ENCODE measurements around the gene RRAGC.
"Not testable (repeated sequence)": the region's sequence is repeated elsewhere in the genome, so short reads cannot be mapped to it uniquely, and the experiment has no call there.

The RRAGC gene

DNA sequence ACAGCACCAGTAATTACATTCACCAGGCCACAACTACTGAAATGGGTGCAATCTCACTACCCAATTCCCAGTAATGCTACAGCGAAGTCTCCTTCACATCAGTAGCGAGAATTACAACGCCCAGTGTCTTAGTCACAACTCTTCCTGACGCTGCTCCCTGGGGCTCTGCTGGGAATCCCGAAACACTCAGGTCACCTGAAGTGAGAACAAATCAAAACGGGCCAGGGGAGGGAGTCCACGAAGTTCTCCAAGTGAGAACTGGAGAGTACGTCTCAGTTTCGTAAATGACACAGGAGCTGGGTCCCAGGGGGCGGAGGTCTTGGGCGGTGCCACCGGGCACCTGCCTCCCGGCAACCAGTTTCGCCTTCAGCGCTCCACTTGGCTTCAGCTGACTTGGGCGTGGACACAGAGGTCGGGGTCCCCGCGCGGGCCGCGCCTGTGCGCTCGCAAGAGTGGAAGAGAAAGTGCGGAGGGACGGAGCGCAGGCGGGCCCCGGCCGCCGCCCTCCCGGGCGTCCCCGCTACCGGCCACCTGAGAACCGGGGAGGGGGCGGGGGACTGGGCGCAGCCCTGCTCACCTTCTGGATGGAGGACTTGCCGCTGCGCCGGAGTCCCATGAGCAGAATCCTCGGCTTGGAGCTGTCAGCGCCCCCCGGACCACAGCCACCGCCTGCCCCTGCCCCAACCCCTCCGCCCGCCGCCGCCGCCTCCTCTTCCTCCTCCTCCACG lies 575 bp downstream of the RRAGC start:
- DNase-seq (ENCODE audit: low read depth, low spot score): no peak

- DNase-seq (ENCODE audit: low read depth, low spot score): no peak
Observed at GRCh38 chr1:38852780-38853179, 6.8 kb downstream of the RRAGC start.

DNA sequence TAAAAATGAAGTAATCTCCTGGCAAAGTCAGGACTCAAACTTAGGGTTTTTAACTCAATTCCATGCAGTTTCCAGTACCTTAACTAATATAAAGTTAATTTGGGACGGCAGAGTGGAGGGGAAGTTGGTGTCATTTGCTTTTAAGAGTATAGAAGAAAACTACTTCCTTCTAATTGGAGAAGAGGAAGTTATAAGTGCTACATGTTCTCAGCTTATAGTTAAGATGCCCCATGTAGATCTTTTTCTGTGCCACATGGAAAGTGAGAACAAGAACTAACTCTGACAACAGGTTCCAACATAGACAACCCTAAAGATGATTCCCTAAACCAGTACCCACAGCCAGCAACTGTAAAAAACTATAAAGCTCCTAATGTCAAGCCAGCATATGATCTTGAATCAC lies 11.5 kb downstream of the RRAGC start:
- DNase-seq (ENCODE audit: low read depth, low spot score): no peak

- DNase-seq (ENCODE audit: low read depth, low spot score): no peak
Observed at GRCh38 chr1:38846210-38846609, 13.4 kb downstream of the RRAGC start.

DNA sequence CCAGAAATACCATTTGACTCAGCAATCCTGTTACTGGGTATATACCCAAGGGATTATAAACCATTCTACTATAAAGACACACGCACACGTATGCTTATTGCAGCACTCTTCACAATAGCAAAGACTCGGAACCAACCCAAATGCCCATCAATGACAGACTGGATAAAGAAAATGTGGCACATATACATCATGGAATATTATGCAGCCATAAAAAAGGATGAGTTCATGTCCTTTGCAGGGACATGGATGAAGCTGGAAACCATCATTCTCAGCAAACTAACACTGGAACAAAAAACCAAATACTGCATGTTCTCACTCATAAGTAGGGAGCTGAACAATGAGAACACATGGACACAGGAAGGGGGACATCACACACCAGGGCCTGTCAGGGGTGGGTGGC lies 14.5 kb downstream of the RRAGC start:
- DNase-seq (ENCODE audit: low read depth, low spot score): not testable (repeated sequence)

GRCh38 chr1:38840281-38840680 lies 19.3 kb downstream of the RRAGC start:
- no peak for DNase-seq (ENCODE audit: low read depth, low spot score)

DNA sequence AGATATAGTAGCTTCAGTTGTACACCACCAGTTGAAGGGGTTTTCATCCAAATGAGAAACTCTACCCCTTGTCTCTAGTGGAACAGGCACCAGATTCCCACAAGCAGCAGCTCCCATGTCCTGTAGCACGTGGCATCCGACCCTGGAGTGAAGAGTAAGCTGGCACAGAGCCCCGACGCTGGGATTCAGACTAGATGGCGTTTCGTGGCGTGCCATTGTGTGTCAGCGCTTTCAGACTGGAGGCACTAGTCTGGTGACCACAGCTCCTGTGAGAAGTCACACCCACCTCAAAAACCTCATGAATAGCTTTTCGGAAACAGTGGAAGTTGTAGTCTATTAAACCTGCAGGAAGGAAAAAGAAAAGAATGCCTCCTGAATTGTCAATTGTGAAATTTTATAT lies 20.2 kb downstream of the RRAGC start:
- DNase-seq (ENCODE audit: low read depth, low spot score): no peak

DNA sequence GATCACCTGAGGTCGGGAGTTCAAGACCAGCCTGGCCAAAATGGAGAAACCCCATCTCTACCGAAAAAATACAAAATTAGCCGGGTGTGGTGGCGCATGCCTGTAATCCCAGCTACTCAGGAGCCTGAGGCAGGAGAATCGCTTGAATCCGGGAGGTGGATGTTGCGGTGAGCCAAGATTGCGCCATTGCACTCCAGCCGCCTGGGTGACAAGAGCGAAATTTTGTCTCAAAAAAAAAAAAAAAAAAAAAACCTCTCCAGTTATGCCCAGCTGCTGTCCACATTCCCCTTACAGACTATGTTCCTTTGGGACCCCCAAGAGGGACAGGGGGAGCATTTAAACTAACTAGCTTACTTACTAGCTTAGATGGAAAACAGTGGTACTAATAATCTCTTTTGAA lies 23.3 kb downstream of the RRAGC start:
- not testable (repeated sequence) for DNase-seq (ENCODE audit: low read depth, low spot score)

DNA sequence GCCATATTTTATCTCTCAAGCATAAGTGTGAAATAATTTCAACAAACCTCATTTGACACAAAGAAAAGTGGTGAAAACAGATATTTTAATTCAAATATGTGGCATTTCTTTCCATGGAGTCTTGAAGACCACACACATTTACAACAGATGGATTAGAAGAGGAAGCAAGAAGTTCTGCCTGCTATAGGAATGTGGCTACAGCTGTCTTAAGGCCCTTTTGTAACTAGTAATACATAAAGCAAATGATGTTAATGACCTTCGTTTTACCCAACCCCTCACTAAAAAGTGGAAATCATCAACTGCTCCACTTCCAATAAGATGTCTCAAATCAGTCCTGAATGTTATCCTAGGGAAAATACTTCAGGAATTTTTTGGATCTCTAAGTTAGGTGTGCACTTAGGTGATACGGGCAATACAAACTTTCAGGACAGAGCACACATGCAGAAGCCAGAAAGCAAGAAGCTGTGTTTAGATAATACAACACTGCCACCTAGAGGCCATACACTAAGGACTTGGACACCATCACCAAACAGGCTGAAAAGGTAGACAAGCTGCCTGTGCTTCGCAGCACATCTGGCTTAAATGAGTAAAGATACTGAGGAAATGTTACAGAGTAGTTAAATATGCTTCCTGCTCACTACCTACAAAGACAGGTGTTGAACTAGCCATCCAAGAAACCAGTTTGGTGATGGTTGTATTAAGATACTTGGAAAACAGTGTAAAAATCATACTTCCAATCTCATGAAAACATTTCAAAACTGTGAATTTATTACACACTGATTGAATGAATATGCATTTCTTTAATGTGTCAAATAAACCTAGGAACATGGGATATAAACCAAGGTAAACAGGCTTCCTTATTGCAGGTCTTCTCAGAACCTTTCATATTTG lies 24.4 kb downstream of the RRAGC start:
- DNase-seq (ENCODE audit: low read depth, low spot score): peak; percentile 23

DNA sequence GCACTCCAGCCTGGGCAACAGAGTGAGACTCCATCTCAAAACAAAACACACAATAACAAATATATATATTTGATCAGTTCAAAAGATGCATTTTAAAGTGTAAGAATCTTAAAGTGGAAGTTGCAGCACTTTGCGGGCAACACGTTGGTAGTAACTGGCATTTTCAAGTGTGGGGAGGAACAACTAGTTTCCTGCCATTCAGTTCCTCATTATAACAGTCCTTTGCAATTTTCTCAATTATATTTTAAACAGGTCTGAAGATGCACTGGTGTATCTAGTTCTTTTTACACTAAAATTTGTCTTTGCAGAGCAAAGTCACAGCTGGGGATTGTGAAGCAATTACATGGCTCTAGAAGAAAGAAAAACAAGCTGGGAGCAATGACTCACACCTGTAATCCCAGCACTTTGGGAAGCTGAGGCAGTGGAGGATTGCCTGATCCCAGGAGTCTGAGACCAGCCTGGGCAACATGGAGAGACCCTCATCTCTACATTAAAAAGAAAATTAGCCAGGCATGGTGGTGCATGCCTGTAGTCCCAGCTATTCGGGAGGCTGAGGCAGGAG lies 25.3 kb downstream of the RRAGC start:
- DNase-seq (ENCODE audit: low read depth, low spot score): no peak

DNA sequence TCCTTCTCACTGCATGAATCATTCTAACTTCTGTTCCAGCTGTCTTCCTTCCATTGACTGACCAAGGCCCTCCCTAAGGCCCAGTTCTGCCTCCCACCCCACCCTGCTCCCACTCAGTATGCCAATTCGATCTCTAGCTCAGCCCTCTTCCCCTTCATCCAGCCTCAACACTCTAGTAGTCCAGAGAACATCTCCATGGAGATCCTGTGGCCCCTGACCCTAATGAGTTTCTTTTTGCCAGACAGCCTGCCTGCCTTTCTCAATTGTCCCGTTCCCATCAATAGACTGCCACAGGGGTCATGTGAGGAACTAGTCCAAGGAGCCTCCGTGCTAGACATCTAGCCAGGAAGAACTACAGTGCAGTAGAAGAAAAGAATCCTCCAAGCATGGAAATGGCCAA lies 26.4 kb downstream of the RRAGC start:
- DNase-seq (ENCODE audit: low read depth, low spot score): no peak

DNA sequence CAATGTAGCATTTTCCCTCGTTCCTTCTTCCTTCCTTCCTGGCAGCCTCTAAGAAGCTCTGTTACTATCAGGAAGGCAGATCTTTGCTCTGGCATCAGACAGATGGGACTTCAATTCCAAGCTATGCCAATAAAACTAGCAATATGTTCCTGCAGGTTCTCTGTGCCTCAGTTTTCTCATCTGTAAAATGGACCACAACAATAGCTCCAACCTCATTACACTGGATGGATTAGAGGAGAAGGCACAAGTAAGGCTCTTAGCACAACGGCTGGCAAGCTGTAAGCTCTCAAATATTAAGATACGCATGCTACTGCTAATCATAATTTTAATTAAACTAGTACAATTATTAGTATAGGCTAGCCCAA lies 27.2 kb downstream of the RRAGC start:
- no peak for DNase-seq (ENCODE audit: low read depth, low spot score)

DNA sequence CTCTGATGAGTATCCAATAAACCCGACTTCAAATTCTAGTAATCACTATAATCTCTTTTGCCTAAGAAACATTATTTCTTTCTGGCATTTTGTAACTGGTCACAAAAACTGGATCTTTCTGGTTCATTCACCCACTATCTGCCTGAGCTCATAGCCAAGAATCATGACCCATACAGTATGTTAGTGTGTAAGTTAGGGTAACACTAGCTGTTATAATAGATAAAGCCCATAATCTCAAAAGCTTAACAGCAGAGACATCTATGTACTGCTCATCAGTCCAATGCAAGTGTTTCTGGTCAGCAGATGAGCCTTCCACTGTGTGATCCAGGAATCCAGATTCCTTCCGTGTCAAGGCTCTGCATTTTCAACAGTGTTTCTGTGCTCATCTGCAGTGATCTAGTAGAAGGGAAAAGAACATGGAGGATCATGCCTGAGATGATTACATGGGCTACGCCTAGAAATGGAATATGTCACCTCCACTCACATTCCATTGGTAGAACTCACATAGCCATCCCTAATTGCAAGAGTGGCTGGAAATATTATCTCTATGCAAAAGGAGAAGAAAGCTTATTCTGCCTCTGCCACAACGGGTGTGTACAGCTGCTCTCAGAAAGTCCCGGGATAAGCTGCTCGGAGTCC lies 27.7 kb downstream of the RRAGC start:
- no peak for DNase-seq (ENCODE audit: low read depth, low spot score)

- DNase-seq (ENCODE audit: low read depth, low spot score): no peak
Observed at GRCh38 chr1:38829368-38829767, 30.2 kb downstream of the RRAGC start.

DNA sequence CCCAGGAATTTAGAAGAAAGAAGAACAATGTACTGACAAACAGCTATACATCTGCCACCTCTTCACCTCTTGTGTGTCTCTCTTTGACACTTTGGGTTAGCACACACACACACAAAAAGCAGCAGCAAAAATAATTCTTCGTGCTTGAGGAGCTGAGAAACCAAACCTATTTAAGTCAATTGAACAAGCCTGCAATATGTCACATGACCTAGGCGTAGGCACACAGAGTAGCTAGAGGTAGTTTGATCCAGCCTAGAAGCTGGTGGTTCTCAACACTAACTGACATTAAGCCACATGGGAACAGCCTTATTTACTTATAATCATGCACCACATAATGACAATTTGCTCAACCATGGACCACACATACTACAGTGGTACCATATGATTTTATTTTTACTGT lies 32.3 kb downstream of the RRAGC start:
- no peak for DNase-seq (ENCODE audit: low read depth, low spot score)

DNA sequence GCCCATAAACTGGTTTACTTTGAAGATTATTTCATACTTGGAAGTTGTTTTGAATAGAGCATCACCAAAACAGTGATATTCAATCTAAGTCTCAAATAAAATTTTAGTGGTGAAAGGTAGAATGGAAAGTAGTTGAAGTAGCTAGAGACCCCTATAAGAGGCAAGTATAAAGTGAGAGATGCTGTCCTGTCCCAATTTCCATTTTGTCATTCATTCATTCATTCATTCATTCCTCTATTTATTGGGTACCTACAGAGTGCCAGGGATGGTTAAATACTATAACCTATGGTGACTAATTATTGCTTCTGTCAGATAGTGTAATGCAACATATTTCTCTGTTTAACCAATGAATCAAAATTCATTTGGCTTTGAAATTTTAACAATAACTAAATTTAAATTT lies 32.7 kb downstream of the RRAGC start:
- no peak for DNase-seq (ENCODE audit: low read depth, low spot score)

- no peak for DNase-seq (ENCODE audit: low read depth, low spot score)
Observed at GRCh38 chr1:38826262-38826661, 33.3 kb downstream of the RRAGC start.

GRCh38 chr1:38820860-38821259 lies 38.7 kb downstream of the RRAGC start:
- no peak for DNase-seq (ENCODE audit: low read depth, low spot score)

DNA sequence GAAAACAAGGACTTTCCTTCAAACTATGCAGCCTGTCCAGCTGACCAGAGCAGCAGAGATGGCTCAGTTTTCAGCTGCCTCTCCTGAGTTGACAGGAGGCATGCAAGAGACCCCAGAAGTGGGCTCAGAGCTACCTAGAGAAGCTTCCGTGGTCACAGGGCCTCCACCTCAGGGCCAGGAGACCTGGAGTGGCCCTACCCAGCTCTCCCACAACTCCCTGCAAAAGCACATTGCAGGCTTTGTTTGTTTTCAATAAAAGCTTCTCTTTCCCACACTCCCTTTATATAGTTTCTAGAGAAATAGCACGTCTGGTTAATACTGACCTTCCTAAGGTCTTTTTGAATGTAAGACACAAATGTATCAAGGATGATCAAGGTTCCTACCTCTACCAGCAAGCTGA lies 40.1 kb downstream of the RRAGC start:
- DNase-seq (ENCODE audit: low read depth, low spot score): no peak

GRCh38 chr1:38819040-38819439 lies 40.5 kb downstream of the RRAGC start:
- no peak for DNase-seq (ENCODE audit: low read depth, low spot score)

DNA sequence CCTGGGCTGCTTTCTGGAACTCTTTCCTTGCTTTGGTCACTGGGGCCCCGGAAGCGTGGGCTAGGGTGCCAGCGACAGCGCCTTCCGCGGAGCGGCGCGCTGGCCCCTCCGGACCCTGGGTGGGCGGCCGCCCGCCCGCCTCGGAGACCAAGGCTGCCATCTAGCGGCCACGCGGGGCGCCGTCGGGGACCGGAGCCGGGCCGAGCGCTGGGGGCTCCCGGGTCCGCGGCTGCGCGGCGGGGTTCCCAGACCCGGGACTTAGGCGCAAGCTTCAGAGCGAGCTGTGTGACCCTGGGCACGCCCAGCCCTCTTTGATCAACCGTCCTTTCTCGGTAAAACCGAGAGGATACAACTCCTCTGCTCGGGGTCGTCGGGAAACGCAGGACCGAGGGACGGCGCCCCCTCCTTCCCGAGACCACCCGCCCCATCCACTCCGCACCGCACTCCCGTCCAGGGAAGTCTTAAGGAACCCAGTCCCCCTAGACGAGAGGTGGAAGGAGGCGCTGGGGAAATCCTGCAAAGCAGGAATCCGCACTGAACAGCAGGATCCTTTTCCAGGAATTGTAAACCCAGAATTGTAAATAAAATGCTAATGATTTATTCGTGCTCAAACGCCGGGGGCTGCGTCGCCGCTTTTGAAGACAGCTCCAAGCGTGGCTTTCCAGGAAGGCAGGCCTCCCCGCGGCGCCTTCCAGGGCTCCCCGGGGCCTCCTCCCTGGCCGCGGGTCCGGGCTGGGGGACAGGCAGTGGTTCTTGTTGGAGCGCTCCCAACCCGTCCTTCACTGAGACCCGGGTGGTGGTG lies 41.2 kb downstream of the RRAGC start:
- no peak for DNase-seq (ENCODE audit: low read depth, low spot score)
